OCI-LY3 (cell line): ENCODE data around the gene GRHL3.
"Not testable (repeated sequence)": the region's sequence is repeated elsewhere in the genome, so short reads cannot be mapped to it uniquely, and the experiment has no call there.

ENCODE experiments used
- H2AFZ ChIP-seq: fragments of 200-600, 300-600 bp; shearing (Covaris generic); 2 replicates; pipeline ENCODE4 v1.6.0; 2014; ENCODE audit warnings: antibody characterized with exemption, low read depth, low read length
- H3K27ac ChIP-seq: fragments of 200-600, 300-600 bp; sonication (generic); 2 replicates; pipeline ENCODE4 v1.5.1; 2014; ENCODE audit warnings: mild to moderate bottlenecking, low read length, moderate library complexity, mixed read lengths
- H3K27me3 ChIP-seq: fragments of 200-600, 300-600 bp; sonication (generic); 2 replicates; pipeline ENCODE4 v1.6.1; 2014; ENCODE audit warnings: low read depth, low read length, mixed read lengths
- H3K36me3 ChIP-seq: fragments of 200-600, 300-600 bp; sonication (generic); replicated peaks from 2 replicates; pipeline ENCODE3; 2014; ENCODE audit warnings: low read depth, low read length, mixed read lengths
- H3K4me1 ChIP-seq: fragments of 300-600, 200-600 bp; sonication (generic); 2 replicates; pipeline ENCODE4 v1.6.1; 2014; ENCODE audit warnings: low read length, mixed read lengths
- H3K4me2 ChIP-seq: fragments of 200-600, 300-600 bp; sonication (generic); 2 replicates; pipeline ENCODE4 v1.6.1; 2014; ENCODE audit warnings: low read length, mixed read lengths
- H3K4me3 ChIP-seq: fragments of 300-600, 200-600 bp; sonication (generic); 2 replicates; pipeline ENCODE4 v1.5.1; 2014; ENCODE audit warnings: antibody characterized with exemption, mild to moderate bottlenecking, low read length, moderate library complexity
- H3K79me2 ChIP-seq: fragments of 300-600, 200-600 bp; shearing (Covaris generic); 2 replicates; pipeline ENCODE4 v1.6.1; 2014; ENCODE audit warnings: mild to moderate bottlenecking, low read length, mixed read lengths
- H3K9ac ChIP-seq: fragments of 300-600, 200-600 bp; shearing (Covaris generic); 2 replicates; pipeline ENCODE4 v1.6.0; 2014; ENCODE audit warnings: mild to moderate bottlenecking, low read length, moderate library complexity
- H3K9me3 ChIP-seq: fragments of 200-600, 300-600 bp; shearing (Covaris generic); 2 replicates; pipeline ENCODE4 v1.6.1; 2014; ENCODE audit warnings: low read length, mixed read lengths; ENCODE audit not compliant: insufficient read depth
- H4K20me1 ChIP-seq: fragments of 200-600, 300-600 bp; sonication (generic); 2 replicates; pipeline ENCODE4 v1.6.1; 2016; ENCODE audit warnings: low read length, mixed read lengths; ENCODE audit not compliant: insufficient read depth
- EZH2phosphoT487 ChIP-seq: fragments of 200-600 bp; shearing (Covaris generic); IDR thresholded peaks from 2 replicates; pipeline ENCODE4 v1.6.1; 2018; ENCODE audit warnings: antibody characterized with exemption, mixed run types, low read depth
- TF ChIP-seq, protein P1 (sequence below): fragments of 200-600, 300-600 bp; sonication (generic); IDR thresholded peaks from 2 replicates; pipeline ENCODE4 v1.5.1; 2014; ENCODE audit warnings: antibody characterized with exemption, low read length, low read depth

Gene GRHL3

DNA sequence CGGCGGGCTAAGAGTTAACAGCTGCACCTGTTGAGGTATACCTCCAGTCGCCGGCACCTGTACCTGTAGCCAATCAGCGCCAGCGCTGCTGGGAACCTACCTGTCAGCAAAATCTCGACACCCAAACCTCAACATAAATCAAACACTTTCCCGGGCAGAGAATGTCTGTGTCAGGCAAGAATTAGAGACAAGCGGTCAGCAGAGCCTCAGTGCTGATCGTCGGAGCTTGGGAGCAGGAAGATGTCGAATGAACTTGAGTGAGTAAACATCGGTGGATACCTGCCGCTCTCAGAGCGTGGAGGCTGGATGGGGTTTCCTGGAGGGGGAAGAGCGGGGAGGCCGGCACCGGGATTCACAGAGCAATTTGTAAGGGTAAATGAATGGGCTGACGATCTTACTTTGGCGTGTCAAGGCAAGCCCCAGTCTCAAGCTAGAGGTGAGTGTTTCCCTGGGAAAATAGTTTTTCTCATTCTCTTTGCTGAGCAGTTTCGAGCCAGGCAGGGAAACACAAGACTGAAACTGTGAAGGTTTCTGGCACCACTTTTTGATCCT is at the start of gene GRHL3:
Gene GRHL3, plus strand, starts transcription at position 46 of the 552 bp plus-strand sequence. Its CDS starts 195 bp downstream, at position 241.
- peaks cover 31% of the 10 kb centered on the region for H3K27me3 ChIP-seq
- H2AFZ ChIP-seq = no peak within 1 kb of the TSS
- peak within 1 kb of the TSS; percentile 84 for H3K4me2 ChIP-seq
- H3K27ac ChIP-seq = peak within 1 kb of the TSS; percentile 66
- H3K4me1 ChIP-seq = peaks cover 80% of the 10 kb centered on the region
- H3K9me3 ChIP-seq = no peaks in the 10 kb centered on the region
- peak within 1 kb of the TSS; percentile 51 for H3K4me3 ChIP-seq
- no peaks in the 10 kb centered on the region for H3K79me2 ChIP-seq
- H3K36me3 ChIP-seq = no peaks in the 10 kb centered on the region
- peak within 1 kb of the TSS; percentile 63 for H3K9ac ChIP-seq
- TF ChIP-seq EZH2phosphoT487 = no peak
- TF ChIP-seq, protein P1, sequence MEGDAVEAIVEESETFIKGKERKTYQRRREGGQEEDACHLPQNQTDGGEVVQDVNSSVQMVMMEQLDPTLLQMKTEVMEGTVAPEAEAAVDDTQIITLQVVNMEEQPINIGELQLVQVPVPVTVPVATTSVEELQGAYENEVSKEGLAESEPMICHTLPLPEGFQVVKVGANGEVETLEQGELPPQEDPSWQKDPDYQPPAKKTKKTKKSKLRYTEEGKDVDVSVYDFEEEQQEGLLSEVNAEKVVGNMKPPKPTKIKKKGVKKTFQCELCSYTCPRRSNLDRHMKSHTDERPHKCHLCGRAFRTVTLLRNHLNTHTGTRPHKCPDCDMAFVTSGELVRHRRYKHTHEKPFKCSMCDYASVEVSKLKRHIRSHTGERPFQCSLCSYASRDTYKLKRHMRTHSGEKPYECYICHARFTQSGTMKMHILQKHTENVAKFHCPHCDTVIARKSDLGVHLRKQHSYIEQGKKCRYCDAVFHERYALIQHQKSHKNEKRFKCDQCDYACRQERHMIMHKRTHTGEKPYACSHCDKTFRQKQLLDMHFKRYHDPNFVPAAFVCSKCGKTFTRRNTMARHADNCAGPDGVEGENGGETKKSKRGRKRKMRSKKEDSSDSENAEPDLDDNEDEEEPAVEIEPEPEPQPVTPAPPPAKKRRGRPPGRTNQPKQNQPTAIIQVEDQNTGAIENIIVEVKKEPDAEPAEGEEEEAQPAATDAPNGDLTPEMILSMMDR = no peak
- H4K20me1 ChIP-seq = no peaks in the 10 kb centered on the region

DNA sequence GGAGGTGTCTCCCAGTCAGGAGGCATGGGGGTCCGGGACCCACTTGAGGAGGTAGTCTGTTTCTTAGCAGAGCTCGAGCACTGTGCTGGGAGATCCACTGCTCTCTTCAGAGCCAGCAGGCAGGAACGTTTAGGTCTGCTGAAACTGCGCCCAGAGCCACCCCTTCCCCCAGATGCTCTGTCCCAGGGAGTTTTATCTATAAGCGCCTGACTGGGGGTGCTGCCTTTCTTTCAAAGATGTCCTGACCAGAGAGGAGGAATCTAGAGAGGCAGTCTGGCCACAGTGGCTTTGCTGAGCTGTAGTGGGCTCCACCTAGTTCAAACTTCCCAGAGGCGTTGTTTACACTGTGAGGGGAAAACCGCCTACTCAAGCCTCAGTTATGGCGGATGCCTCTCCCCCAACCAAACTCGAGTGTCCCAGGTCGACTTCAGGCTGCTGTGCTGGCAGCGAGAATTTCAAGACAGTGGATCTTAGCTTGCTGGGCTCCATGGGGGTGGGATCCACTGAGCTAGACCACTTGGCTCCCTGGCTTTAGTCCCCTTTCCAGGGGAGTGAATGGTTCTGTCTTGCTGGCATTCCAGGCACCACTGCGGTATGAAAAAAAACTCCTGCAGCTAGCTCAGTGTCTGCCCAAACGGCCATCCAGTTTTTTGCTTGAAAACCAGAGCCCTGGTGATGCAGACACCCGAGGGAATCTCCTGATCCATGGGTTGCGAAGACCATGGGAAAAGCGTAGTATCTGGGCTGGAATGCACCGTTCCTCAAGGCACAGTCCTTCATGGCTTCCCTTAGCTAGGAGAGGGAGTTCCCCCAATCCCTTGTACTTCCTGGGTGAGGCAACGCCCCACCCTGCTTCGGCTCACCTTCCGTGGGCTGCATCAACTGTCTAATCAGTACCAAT is 44.7 kb upstream of the GRHL3 start:
- not testable (repeated sequence) for H4K20me1 ChIP-seq, H3K9me3 ChIP-seq, H3K79me2 ChIP-seq

DNA sequence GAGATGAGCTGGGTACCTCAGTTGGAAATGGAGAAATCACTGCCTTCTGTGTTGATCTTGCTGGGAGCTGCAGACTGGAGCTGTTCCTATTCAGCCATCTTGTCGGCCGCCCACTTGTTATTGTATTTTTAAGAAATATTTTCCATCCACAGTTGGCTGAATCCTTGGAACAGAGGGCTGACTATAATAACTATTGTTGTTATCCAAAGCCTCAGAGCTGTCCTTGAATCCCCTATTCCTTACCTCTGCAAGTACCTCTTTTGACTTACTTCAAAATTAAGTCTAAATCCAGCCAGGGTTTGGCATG is 44.1 kb upstream of the GRHL3 start:
- Histone ChIP-seq H2AFZ (no peak overlapping the region), H3K4me3 (no peak overlapping the region), H3K79me2 (no peaks in the 10 kb centered on the region), H4K20me1 (no peaks in the 10 kb centered on the region), H3K9ac (no peak overlapping the region), H3K27ac (no peak overlapping the region), H3K4me2 (no peak overlapping the region), H3K9me3 (no peaks in the 10 kb centered on the region), H3K27me3 (0 out of 2 replicates have a peak, but pooled peaks cover 5% of the 10 kb centered on the region), H3K36me3 (no peaks in the 10 kb centered on the region), H3K4me1 (peaks cover 7% of the 10 kb centered on the region; the same call in 1 of the 2 replicates)
- TF ChIP-seq, protein P1 = no peak
- no peak for TF ChIP-seq EZH2phosphoT487

More for the DNA sequence above, 44.7 kb upstream of the GRHL3 start:
- not testable (repeated sequence) for H3K4me1 ChIP-seq, H3K27me3 ChIP-seq, H3K36me3 ChIP-seq, H3K4me2 ChIP-seq, H3K9ac ChIP-seq, H3K4me3 ChIP-seq, H3K27ac ChIP-seq, H2AFZ ChIP-seq

DNA sequence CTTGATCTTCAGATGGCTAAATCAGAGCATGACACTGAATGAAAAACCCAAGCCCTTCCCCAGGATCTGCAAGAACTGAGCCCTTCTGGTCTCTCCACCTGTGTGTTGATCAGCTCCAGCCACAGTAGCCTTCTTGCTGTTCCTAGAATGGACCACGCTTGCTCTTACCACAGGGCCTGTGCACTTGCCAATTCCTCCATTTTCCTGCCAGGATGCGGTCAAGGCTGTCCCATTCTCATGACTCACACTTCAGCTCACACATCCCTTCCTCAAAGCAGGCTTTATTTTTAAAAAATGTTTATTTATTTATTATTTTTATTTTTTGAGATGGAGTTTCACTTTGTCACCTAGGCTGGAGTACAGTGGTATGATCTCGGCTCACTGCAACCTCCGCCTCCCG is 43.6 kb upstream of the GRHL3 start:
- no peaks in the 10 kb centered on the region for H3K36me3 ChIP-seq
- H3K27me3 ChIP-seq = 0 out of 2 replicates have a peak, but pooled peaks cover 5% of the 10 kb centered on the region
- no peak overlapping the region for H3K27ac ChIP-seq
- no peak overlapping the region for H3K4me2 ChIP-seq
- H3K4me3 ChIP-seq = no peak overlapping the region
- TF ChIP-seq, protein P1 = no peak
- no peak for TF ChIP-seq EZH2phosphoT487
- H2AFZ ChIP-seq = no peak overlapping the region
- H3K9ac ChIP-seq = no peak overlapping the region
- no peaks in the 10 kb centered on the region for H3K79me2 ChIP-seq
- no peaks in the 10 kb centered on the region for H4K20me1 ChIP-seq
- peaks cover 7% of the 10 kb centered on the region; the same call in 1 of the 2 replicates for H3K4me1 ChIP-seq
- no peaks in the 10 kb centered on the region for H3K9me3 ChIP-seq
